NCI-H748 (cell line): Measurements from ENCODE around the gene ZNF436.

Source experiments
- DNase-seq: peaks from one replicate; lab custom pipeline; 2025; ENCODE audit not compliant: unreplicated experiment; lab: John Stamatoyannopoulos, UW

ZNF436 gene

DNA sequence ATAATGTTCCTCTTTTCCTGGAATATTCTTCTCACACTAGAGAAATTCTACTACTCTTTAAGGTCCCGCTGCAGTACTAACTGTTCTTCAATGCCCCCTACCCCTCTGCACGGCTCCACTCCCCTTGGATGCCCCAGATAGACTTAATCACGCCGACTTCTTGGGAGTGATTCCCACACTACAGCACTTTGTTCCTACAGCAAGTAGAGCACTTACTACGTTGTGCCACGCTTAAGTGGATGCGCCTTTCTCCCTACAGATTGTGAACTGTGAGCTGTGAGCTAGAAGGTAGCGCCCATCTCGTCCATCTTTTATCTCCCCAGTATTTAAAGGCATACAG, 2.2 kb downstream of the ZNF436 start:
- peak; percentile 32 for DNase-seq

DNA sequence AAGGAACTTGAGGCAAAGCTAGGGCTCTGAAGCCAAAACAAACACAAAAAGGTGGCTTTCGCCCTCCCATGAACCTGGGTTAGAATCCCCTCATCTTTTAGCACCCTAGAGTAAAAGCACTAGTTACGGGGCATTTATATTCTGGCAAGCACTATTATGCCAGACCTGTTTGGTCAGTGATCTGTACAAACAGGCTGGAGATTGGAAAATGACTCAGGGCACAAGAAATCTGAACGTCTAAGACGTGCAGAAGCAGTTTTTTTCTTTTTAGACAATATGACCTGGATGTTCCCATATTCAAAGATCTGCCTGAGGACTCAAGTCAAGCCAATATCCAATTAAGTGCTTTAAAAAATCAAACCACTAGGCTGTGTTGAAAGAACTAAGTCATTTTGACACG, 3.0 kb downstream of the ZNF436 start:
- DNase-seq = no peak

DNA sequence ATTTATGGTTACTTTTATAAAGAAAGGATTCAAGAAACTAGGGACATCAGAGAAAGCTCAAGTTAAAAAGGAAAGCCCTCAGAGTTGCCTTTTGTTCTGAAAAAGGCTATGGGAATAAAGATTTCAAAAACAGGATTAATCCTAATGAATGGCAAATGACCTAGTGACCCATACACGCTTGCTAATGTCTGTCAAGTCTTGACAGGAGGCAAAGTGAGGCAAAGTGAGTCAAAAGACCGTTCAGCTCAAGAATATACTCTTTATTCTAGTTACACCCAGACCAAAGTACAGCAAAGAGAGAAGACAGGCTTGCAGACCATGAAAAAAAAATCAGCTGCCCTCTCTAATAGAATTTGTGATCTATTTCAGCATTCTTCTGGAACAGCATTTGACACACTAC, 3.5 kb downstream of the ZNF436 start:
- no peak for DNase-seq

DNA sequence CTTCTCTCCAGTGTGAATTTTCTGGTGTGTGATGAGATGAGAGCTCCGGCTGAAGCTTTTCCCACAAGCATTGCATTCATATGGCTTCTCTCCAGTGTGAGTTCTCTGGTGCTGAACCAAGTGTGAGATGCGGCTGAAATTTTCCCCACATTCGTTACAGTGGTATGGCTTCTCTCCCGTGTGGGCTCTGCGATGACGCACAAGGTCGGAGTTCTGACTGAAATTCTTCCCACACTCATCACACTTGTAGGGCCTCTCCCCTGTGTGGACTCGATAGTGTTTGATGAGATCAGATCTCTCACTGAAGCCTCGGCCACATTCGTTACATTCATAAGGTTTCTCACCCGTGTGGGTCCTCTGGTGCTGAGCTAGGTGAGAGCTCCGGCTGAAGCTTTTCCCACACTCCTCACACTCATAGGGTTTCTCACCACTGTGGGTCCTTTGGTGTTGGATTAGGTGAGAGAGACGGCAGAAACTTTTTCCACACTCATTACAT, 7.4 kb downstream of the ZNF436 start:
- no peak for DNase-seq

DNA sequence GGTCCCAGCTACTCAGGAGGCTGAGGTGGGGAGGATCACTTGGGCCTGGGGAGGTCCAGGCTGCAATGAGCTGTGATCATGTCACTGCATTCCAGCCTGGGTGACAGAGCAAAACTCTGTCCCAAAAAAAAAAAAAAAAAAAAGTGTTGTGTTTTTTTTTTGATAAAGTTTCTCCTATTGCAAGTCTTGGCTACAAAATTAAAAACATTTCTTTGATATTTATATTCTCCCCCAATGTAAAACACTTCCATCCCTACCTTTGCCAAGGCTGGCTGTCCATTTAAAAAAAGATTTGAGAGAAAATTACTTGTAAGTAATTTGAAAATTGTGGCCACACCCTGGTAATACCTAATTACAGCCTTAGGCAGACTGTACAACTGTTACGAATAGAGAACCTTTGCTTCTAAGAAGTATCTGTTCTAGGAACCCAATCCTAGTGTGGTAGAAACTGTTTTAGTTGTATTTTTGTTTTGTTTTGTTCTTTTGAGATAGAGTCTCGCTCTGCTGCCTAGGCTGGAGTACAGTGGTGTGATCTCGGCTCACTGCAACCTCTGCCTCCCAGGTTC, 11.2 kb downstream of the ZNF436 start:
- no peak for DNase-seq

DNA sequence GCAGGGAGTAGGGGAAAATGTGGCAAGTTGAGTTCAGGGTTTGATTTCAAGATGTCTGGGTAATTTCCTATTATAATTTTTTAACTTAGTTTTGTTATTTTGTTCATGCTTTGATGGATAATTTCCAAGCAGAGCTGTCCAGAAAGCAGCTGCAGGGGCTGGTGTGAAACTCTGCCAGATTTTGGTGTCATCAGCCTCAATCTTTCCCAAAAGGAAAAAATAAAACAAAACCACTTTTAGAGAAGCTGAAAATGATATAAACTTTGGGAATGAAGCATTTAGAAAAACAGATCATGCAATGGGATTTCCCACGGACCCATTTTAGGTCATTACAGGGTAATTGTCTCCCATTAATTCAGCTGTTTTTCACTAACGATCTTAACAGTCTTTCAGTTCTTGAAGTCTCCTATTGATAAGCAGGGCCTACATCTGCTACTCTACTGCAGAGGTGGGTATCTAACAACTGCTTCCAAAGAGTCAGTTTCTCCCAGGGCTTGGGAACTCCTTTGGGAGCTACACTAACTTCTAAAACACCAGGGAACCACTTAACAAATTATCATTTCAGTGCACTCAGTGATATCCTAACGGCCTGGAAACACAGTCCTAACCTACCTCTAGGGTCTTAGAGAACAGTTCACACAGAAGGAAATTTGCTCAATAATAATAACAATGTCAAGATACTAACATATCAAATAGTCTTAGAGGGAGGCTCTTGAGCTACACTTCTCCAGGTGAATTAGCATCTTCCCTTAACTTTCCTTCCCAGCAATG, 12.3 kb downstream of the ZNF436 start:
- no peak for DNase-seq

DNA sequence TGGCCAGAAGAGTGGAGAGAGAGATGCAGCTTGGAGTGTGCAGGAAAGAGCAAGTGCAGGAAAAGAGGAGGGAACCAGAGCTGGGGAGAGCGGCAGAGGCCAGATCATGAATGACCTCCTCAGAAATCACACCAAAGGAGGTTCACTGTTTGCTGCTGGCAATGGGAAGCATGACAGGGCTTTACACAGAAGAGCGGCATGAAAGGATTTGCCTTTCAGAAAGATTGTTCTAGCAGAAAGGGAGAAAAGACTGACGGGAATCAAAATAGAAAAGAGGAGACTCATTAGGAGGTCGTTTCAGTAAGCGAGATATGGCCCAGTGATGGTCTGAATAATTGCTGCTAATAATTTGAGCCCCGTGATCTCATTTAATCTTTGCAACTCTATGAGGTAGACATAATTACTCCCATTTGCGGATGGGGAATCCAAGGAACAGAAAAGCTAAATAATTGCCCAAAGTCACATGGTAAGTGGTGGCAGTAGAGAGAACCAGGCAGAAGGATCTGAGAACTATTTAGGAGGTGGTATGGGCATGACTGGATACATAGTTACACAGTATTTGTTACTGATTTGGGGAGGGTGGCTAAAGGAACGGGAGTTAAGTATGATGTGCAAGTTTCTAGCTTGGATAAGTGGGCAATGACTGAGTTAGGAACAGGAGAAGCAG, 13.0 kb downstream of the ZNF436 start:
- no peak for DNase-seq

DNA sequence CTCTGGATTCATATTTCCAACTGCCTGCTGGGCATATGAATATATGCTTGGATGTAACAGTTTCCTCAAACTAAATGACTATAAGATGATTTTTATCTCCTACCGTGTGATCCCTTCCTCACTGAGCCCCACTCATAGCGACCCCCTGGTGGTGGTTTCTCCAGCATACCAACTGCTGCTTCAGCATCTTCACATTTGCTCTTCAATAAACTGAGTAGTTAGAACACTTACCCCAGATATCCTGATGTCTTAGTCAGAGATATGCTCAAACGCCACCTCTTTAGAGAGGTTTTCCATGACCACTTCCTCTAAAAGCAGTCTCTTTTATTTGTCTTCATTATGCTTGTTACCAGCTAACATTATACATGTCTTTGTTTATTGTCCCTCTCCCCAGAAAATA, 15.4 kb downstream of the ZNF436 start:
- no peak for DNase-seq

DNA sequence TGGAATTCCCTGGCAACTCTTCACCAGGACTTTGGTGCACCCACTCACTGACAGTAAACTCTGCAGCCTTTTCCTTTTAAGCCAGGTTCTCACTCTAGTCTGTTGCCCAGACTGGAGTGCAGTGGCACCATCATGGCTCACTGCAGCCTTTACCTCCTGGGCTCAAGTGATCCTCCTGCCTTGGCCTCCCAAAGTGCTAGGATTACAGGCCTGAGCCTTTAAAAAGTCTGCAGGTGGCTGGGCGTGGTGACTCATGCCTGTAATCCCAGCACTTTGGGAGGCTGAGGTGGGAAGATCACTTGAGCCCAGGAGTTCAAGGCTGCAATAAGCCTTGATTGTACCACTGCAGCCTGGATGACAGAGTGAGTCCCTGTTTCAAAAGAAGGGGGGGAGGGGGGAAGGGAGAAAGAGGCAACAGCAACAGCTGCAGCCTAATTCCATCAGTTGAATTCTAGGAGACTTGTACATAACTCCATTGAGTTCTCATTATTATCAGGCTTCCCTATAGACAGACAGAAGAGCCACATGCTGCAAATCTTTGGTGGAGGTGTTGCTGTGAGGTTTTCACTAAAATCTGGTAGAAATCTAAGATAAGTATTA, 17.4 kb downstream of the ZNF436 start:
- no peak for DNase-seq

DNA sequence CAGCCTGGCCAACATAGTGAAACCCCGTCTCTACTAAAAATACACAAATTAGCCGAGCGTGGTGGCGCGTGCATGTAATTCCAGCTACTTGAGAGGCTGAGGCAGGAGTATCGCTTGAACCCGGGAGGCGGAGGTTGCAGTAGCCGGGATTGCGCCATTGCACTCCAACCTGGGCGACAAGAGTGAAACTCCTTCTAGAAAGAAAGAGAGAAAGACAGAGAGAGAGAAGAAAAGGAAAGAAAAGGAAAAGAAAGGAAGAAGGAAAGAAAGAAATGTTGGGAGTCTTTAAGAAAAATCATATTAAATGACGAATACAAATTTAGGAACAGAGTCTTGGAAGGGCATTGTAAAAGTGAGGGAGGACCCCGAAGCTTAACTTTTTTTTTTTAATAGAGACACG, 23.7 kb downstream of the ZNF436 start:
- no peak for DNase-seq

DNA sequence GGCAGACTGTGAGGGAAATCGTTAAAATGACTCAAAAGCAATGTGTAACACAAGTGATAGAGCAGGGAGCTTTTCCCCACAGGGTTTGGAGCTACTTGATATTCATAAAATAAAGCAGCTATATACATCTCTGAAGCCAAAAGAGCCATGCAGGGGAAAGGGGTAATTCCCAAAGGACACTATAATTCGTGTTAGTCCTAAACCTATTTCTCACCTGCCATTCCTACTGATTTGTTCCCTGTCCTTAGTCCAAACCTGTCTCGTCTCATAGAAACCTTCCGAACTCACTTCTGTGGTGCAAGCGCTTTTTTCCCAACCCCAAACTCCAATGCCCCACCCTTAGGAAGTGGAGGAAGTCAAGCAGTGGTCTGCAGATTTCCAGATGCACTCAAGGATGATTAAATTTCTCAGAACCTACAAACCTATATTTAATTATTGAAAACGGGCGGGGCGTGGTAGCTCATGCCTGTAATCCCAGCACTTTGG, 24.6 kb downstream of the ZNF436 start:
- peak; percentile 50 for DNase-seq

DNA sequence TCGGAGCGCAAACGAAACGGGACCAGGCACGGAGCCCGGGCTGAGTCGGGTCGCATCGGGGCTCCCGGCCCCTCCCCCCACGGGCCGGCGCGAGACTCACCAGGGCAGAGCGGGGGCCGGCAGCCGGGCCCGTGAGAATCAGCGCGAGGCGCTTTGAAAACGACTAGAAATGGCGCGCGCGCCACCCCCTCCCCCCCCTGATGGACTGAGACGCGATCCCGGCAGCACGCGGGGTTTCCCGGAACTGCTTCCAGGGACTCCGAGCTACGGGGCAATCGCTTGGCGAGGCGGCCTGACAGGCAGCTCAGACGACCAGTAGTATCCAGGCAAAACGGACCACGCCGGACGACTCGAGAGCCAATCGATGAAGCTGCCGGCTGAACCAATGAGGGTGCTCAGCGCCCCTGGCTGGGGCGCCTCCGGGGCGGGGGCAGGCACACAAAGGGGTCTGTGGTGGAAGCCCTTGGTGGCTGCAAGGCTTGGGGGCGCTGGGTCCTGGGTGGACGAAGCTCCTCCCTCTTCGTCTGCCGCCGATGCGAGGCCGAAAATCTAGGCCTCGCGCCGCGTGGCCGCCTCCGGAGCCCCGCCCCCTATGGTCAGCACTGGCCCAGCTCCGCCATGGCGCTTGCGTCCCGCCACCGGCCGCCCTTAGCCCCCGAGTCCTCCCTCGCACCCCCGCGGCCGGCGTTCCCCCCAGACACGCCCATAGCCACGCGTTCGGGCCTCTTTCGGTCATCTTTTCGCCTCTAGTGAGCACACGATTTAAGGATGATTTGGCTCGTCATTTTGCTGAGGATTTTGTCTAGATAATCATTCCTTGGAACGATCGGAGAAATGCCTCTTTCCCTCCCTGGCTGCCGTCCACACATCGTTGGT, 25.3 kb downstream of the ZNF436 start, which contains the start of gene HNRNPR:
TSS of gene HNRNPR (minus strand) at position 174 of the 876 bp plus-strand sequence. CDS start 3,276 bp downstream, outside the sequence.
- DNase-seq = peak; percentile 99

DNA sequence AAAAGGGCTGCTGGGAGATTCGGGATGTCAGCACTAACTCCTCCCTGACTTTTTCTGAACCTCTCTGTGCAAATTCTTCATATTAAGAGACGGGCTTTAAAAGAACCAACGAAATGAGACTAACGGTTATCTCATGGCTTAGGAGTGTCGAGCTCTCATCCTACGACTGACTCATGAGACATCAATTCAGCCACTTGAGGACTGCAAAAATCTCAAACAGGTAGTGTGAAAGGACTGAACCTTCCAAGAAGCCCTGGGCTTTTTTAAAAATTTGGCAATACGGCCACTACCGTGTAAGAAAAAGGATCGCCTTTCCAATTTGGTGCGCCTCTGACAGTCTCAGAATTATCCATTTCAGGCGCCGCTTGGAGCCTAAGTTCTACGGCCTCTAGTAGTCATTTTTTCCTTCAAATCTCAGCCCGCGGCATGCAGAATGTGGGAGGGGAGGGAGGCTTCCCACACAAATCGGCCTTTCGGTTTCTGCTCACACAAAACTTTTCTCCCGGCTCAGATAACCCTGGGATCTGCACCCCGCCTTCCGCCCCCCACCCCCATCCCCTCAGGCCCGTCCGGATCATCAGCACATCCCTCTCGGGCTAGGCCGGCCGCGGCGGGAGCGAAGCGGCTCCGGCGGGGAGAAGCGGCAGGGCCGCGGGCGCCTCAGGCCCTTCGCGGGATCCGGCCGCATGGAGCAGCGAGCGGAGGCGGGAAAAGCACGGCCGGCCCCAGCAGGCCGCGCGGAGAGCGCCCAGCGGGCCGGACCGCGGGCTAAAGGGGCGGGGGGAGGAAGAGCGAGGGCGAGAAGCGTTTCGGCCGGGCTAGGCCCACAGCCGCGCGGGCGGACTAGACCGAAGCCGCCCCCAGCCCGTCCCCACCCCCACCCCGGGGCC, 26.2 kb downstream of the ZNF436 start:
- peak; percentile 43 for DNase-seq

DNA sequence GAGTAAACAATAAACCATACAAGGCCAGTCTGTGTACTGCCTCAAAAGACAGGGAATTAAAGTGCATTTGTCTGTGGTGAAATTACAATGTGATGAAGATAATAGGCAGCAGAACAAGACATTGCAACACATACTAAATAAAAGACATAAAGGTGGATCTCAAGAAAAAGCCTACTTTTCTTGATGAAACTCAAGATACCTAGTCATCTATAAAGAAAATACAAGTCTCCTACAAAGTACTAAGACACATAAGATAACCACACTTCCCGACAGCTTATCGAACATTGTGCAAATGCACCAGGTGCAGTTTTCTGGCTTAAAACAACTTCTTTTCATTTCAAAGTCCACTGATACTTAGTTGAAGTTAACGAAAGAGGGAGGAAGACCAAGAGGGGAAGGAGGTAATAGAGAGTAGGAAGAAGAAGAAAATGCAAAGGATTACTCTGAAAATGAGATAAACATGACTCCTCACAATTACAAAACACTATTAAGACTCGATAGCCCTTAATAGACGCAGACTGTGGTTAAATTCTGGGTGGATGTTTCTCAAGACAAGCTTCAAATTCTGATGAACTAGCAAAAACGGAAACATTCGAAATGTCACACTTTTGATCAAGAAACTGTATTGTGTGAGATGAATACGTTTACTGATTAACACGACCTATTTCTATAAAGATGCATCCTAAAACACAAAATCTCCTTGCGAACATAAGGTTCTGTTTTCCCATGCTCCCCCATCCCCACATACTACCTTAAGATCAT, 27.5 kb downstream of the ZNF436 start:
- DNase-seq = no peak

DNA sequence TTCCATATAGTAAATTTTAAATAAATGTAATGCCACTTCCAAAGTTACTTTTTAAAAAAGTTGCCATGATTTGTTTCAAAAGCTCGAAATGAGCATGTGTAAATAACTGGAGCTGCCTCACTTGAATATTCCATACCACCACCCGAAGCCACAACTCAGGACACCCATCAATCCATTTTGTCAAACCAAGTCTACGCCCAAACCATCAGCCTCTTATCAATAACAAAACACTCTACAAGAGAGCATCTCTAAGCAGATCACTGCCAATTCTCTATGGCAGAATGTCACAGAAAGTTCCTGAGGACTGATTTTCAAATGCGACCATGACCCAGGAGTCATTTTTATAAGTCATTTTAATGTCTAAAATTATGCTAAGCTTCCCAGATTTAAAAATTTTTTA, 30.0 kb downstream of the ZNF436 start:
- no peak for DNase-seq

DNA sequence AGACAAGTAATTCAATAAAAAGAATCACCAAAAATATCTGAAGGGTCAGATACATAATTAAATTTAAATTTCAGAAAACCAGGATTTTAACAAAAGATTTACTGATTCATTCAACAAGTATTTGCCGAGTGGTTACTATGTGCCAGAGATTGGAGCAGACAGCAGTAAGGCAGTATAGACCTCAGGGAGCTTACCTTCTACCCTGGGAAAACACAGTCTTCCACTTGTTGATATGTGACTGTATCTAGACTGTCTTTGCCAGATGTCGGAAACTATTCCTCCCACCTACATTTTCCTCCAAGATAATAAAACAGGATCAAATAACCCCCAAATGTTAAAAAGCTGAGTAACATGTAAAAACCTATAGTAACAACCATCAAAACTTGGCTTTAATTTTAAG, 31.8 kb downstream of the ZNF436 start:
- DNase-seq = no peak

DNA sequence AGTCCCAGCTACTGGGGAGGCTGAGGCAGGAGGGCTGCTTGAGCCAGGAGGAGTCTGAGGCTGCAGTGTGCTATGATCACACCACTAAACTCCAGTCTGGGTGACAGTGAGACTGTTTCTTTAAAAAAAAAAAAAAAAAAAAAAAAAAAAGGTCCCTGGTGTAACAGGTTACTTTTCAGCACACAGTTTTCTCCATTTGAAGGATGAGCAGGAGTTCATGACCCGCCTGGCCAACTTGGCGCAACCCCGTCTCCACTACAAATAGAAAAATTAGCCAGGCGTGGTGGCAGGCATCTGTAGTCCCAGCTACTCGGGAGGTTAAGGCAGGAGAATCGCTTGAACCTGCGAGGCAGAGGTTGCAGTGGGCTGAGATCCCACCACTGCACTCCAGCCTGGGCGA, 37.9 kb downstream of the ZNF436 start:
- DNase-seq = no peak

DNA sequence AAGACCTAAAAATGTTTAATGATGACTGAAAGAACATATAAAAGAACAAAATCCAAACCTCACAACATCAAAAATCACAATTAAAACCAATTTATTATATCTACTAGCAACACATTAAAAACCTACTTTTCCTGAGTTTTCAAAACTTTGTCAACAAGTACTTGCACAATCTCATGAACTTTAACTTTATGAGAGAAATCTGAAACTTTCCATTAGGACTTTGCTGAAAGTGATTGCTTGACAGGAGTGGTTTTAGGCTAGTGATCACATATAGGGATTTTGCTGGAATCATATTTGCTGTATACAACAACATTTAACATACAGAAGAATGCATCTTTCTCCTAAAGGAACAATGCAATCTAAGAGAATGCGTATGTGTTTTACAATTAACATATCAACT, 38.8 kb downstream of the ZNF436 start:
- no peak for DNase-seq

DNA sequence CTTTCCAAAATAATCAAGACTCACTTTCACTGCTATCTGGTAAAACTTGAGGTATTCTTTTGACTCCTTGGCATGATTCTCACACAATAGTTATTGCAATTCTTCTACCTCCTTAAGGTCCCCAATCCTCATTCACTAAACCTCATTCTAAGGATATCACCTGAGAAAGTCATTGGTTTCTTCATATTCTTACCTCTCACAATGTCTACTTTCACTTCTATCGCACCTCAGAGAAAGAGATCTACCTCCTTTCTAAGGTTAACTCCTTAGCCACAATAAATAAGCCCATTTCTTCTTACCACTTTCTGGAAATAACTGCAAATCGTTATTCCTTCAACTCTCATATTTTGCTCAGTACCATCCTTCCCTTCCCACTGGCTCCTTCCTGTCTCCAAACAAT, 44.2 kb downstream of the ZNF436 start:
- no peak for DNase-seq
